GM12878 (cell line): ENCODE data around the gene UTP20. TPM values are rescaled to one million over a fixed set of nuclear protein-coding genes. Genes with fewer than 3 reads are reported as not detected.

ENCODE experiments used
- ATAC-seq: fragments of 200-7000 bp; cut with Tn5 transposase; 3 replicates; pipeline ENCODE4 v1.9.1; 2020; ENCODE audit warnings: mild to moderate bottlenecking, moderate library complexity
- BruUV-seq: library from RNA; stranded (reverse); fragments of 400-500 nt; replicated peaks from 2 replicates; lab custom pipeline; 2021; lab: Mats Ljungman, UMichigan
- CTCF ChIA-PET: fragments of 300-600 bp; sonication (Branson Sonifier 250); formaldehyde crosslinking; extraction: SDS; loops from one replicate; lab custom pipeline; 2021; ENCODE audit warnings: inconsistent platforms; lab: Yijun Ruan, JAX
- POLR2A ChIA-PET: fragments of 350-600 bp; formaldehyde crosslinking; extraction: SDS; loops from one replicate; lab custom pipeline; 2021; ENCODE audit warnings: inconsistent platforms; lab: Charles Lee
- RAD21 ChIA-PET: fragments of 300-600 bp; sonication (Branson Sonifier 250); formaldehyde crosslinking; loops from one replicate; lab custom pipeline; 2023; ENCODE audit warnings: antibody characterized with exemption; ENCODE audit not compliant: unreplicated experiment; lab: Charles Lee
- SMC1A ChIA-PET: fragments of 300-600 bp; sonication (Branson Sonifier 250); formaldehyde crosslinking; loops from one replicate; lab custom pipeline; 2023; ENCODE audit not compliant: unreplicated experiment, uncharacterized antibody; lab: Charles Lee
- DNase-seq: peaks from one replicate; pipeline ENCODE4 v3.0.0-alpha.2; 2011; ENCODE audit warnings: low read depth, low spot score
- FAIRE-seq: peaks from 3 replicates; lab custom pipeline; 2011; peaks lifted over from hg19 to GRCh38; lab: Jason Lieb, UNC
- H2AFZ ChIP-seq: 2 replicates; pipeline ENCODE4 v1.6.0; 2011; ENCODE audit warnings: low read depth, low read length, control low read depth; ENCODE audit not compliant: control insufficient read depth
- H3K27ac ChIP-seq: 2 replicates; pipeline ENCODE4 v1.5.1; 2011; ENCODE audit warnings: control low read depth; ENCODE audit not compliant: control insufficient read depth, insufficient read depth
- H3K27me3 ChIP-seq, 2 experiments: replicated peaks in 1 of 2; 2 replicates each; pipeline versions ENCODE4 v1.6.0 to v1.6.1; 2011; ENCODE audit warnings: low read length in 1 of 2; ENCODE audit not compliant: control insufficient read depth in 2 of 2, insufficient read depth in 2 of 2
- H3K36me3 ChIP-seq, 2 experiments: 2 replicates each; pipeline ENCODE4 v1.5.1; 2011; ENCODE audit warnings: low read length in 1 of 2; ENCODE audit not compliant: control insufficient read depth in 2 of 2, insufficient read depth in 2 of 2
- H3K4me1 ChIP-seq: 2 replicates; pipeline ENCODE4 v1.6.1; 2011; ENCODE audit warnings: mild to moderate bottlenecking, low read length, moderate library complexity, mixed read lengths; ENCODE audit not compliant: control insufficient read depth, insufficient read depth
- H3K4me2 ChIP-seq: 2 replicates; pipeline ENCODE4 v1.6.0; 2011; ENCODE audit warnings: control low read depth; ENCODE audit not compliant: control insufficient read depth, insufficient read depth
- H3K4me3 ChIP-seq: fragments of 200-600 bp; sonication (generic); 2 replicates; pipeline ENCODE4 v1.5.1; 2016
- H3K79me2 ChIP-seq: 2 replicates; pipeline ENCODE4 v1.6.0; 2011; ENCODE audit warnings: low read length; ENCODE audit not compliant: control insufficient read depth, insufficient read depth
- H3K9ac ChIP-seq: 2 replicates; pipeline ENCODE4 v1.8.0; 2011; ENCODE audit warnings: low read length, control low read depth, mixed read lengths; ENCODE audit not compliant: control insufficient read depth, insufficient read depth
- H3K9me3 ChIP-seq: replicated peaks from 3 replicates; pipeline ENCODE4 v1.5.1; 2011; ENCODE audit warnings: mild to moderate bottlenecking, low read length; ENCODE audit not compliant: control insufficient read depth, insufficient read depth
- H4K20me1 ChIP-seq: 2 replicates; pipeline ENCODE4 v1.6.0; 2011; ENCODE audit not compliant: control insufficient read depth, insufficient read depth
- BMI1 ChIP-seq: fragments of 450-650 bp; IDR thresholded peaks from 2 replicates; pipeline ENCODE4 v1.6.1; 2016; ENCODE audit warnings: mild to moderate bottlenecking, moderate library complexity, borderline replicate concordance
- BRCA1 ChIP-seq: IDR thresholded peaks from 2 replicates; pipeline ENCODE4 v1.6.1; 2011; ENCODE audit warnings: low read depth, low read length, improper control_type of control experiment
- FOS ChIP-seq: IDR thresholded peaks from 3 replicates; pipeline ENCODE4 v1.6.1; 2011; ENCODE audit warnings: borderline replicate concordance; ENCODE audit not compliant: insufficient read length; ENCODE audit errors: extremely low read depth
- KAT2A ChIP-seq: conservative IDR thresholded peaks from 2 replicates; pipeline ENCODE4 v1.6.1; 2011; ENCODE audit warnings: low read depth, low read length; ENCODE audit not compliant: control insufficient read depth
- KLF5 ChIP-seq: fragments of 450-650 bp; IDR thresholded peaks from 2 replicates; pipeline ENCODE4 v1.6.1; 2014; ENCODE audit warnings: mild to moderate bottlenecking; ENCODE audit not compliant: partially characterized antibody
- MTA3 ChIP-seq: IDR thresholded peaks from 2 replicates; pipeline ENCODE4 v1.6.1; 2012; ENCODE audit warnings: low read length, inconsistent platforms, borderline replicate concordance
- MXI1 ChIP-seq: fragments of 150-350 bp; IDR thresholded peaks from 2 replicates; pipeline ENCODE4 v1.6.1; 2011; ENCODE audit warnings: low read depth, mild to moderate bottlenecking, inconsistent platforms, low read length, improper control_type of control experiment
- NR2C1 ChIP-seq: fragments of 450-650 bp; IDR thresholded peaks from 2 replicates; pipeline ENCODE4 v1.6.1; 2017; ENCODE audit warnings: antibody characterized with exemption, mild to moderate bottlenecking, moderate library complexity
- NR2F1 ChIP-seq: fragments of 450-650 bp; conservative IDR thresholded peaks from 2 replicates; pipeline ENCODE4 v1.6.1; 2017; ENCODE audit warnings: mild to moderate bottlenecking
- NRF1 ChIP-seq: conservative IDR thresholded peaks from 2 replicates; pipeline ENCODE4 v1.6.1; 2011; ENCODE audit warnings: mild to moderate bottlenecking, low read depth, low read length, improper control_type of control experiment
- PBX3 ChIP-seq: IDR thresholded peaks from 2 replicates; pipeline ENCODE4 v1.6.1; 2011; ENCODE audit warnings: mild to moderate bottlenecking, low read depth, low read length, moderate library complexity; ENCODE audit not compliant: insufficient replicate concordance
- RAD21 ChIP-seq: IDR thresholded peaks from 2 replicates; pipeline ENCODE4 v1.6.1; 2011; ENCODE audit warnings: mild to moderate bottlenecking, low read depth, low read length, moderate library complexity; ENCODE audit not compliant: insufficient read depth
- RELA ChIP-seq: fragments of 450-650 bp; IDR thresholded peaks from 2 replicates; pipeline ENCODE4 v1.8.0; 2014; ENCODE audit warnings: borderline replicate concordance; ENCODE audit not compliant: partially characterized antibody
- RUNX3 ChIP-seq: IDR thresholded peaks from 2 replicates; pipeline ENCODE4 v1.6.1; 2012; ENCODE audit warnings: low read length, inconsistent platforms
- SIX5 ChIP-seq: IDR thresholded peaks from 2 replicates; pipeline ENCODE4 v1.6.1; 2011; ENCODE audit warnings: mild to moderate bottlenecking, low read depth, low read length, moderate library complexity; ENCODE audit not compliant: severe bottlenecking
- SMAD1 ChIP-seq: fragments of 450-650 bp; IDR thresholded peaks from 2 replicates; pipeline ENCODE4 v1.6.1; 2018; ENCODE audit warnings: mild to moderate bottlenecking, low read depth; ENCODE audit not compliant: partially characterized antibody
- ZSCAN29 ChIP-seq: fragments of 450-650 bp; IDR thresholded peaks from 2 replicates; pipeline ENCODE4 v1.6.1; 2017; ENCODE audit warnings: mild to moderate bottlenecking, moderate library complexity
- WGBS: methylation state at CpG from one replicate; pipeline ENCODE4 v1.1.6; 2016; ENCODE audit warnings: low lambda C conversion rate; ENCODE audit not compliant: insufficient replicate concordance, insufficient coverage; ENCODE audit errors: missing lambda C conversion rate; 5-methylcytosine and 5-hydroxymethylcytosine counted together
- in situ Hi-C: fragments of 300-500 bp; cut with MboI; formaldehyde crosslinking; loops from 9 replicates; pipeline ENCODE4 v1.14.3; 2018; ENCODE audit warnings: mixed read lengths
- intact Hi-C: fragments of 100-400 bp; cut with micrococcal nuclease; formaldehyde crosslinking; loops from one replicate; pipeline ENCODE4 v1.14.2; 2022; ENCODE audit not compliant: unreplicated experiment
- polyA plus RNA-seq, 11 experiments: library from polyadenylated mRNA; depleted of rRNA in 4 of 11; unstranded in 6 of 11; stranded (reverse) in 5 of 11; fragments of >200 nt; fragmentation: Nextera tagmentation in 4 of 11; fragmentation: Illumina TruSeq in 1 of 11; extraction: Ambion mirVana in 4 of 11; extraction: Trizol in 1 of 11; gene quantifications; 1 replicate in 1 of 11; 2 replicates in 10 of 11; pipeline versions ENCODE4 v1.2.1 to v1.2.3, GENCODE V29; 2011 to 2016; ENCODE audit warnings: inconsistent platforms in 2 of 11, missing spikeins in 2 of 11, low read depth in 1 of 11
- total RNA-seq, 4 experiments: library from RNA; depleted of rRNA in 3 of 4; stranded (reverse); fragments of >200 nt in 3 of 4; fragmentation: Illumina TruSeq in 1 of 4; extraction: Trizol in 1 of 4; gene quantifications; 2 replicates each; pipeline versions ENCODE4 v1.2.1 to v1.2.3, GENCODE V29; 2013 to 2021

The UTP20 gene
- total and polyA plus RNA-seq, 10 of the 15 experiments (the other 5 are each of a cell fraction or from before 2014, with no cell fraction given), result 3.6 to 25.6 (median 16.7) TPM

DNA sequence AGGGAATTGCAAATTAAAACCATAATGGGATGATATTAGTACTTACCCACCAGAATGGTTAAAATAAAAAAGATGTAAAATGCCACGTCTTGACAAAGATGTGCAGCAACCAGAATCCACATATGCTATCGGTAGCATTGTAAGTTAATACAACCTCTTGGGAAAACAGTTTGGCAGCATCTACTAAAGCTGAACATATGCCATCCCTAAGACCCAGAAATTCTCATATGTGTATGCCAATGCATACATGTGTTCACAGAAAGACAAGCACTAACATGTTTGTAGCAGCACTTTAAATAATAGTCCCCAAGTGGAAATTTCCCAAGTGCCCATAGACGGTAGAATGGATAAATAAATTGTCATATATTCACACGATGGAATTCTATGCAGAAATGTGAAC, 41.6 kb upstream of the UTP20 start (continued):
- no peak for TF ChIP-seq RAD21

DNA sequence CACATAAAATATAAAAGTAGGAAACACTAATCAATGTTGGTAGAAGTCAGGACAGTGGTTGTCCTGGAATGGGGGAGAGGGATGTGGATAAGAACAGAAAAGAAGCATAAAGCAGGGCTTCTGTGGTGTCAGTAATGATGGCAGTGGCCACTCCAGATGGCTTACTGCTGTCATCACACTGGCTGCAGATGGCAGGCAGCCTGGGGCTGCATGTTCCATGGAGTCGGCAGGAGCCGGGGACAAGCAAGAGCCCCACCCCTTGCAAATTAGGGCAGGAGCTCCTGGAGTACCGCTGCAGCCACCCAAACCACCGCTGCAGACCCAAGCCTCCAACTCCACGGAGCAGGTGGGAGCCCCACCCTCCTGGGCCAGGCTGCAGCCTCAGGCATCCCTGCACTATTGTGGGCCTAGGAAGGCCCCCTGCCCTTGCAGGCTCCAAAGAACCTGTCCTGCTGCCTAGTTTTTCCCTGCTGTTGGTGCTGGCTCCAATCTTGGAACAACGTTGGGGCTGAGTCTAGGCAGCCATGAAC, 41.0 kb upstream of the UTP20 start:
- intact Hi-C loops (no loop called here), in situ Hi-C loops (no loop called here)
- Histone ChIP-seq H3K9me3 (no peaks in the 10 kb centered on the region), H3K36me3 (no peaks in the 10 kb centered on the region), H2AFZ (no peak overlapping the region), H4K20me1 (no peaks in the 10 kb centered on the region), H3K79me2 (no peaks in the 10 kb centered on the region), H3K4me2 (no peak overlapping the region), H3K9ac (no peak overlapping the region), H3K27ac (no peak overlapping the region), H3K4me1 (no peaks in the 10 kb centered on the region), H3K4me3 (no peak overlapping the region), H3K27me3 (no peaks in the 10 kb centered on the region; a peak in 1 of 4 replicates)
- FAIRE-seq, result no peak
- ATAC-seq, result no peak
- DNase-seq, result no peak
- ChIA-PET POLR2A (no interaction called here), RAD21 (no interaction called here), SMC1A (no interaction called here), CTCF (no interaction called here)
- 24% methylated on average over 6 of the region's 6 CpGs for WGBS
- BruUV-seq, result no TSS peak
- no peak for TF ChIP-seq BRCA1
- no peak for TF ChIP-seq BMI1
- TF ChIP-seq SIX5, result no peak
- TF ChIP-seq RELA, result no peak
- TF ChIP-seq KLF5, result no peak
- no peak for TF ChIP-seq NRF1
- no peak for TF ChIP-seq SMAD1
- no peak for TF ChIP-seq ZSCAN29
- no peak for TF ChIP-seq PBX3
- TF ChIP-seq FOS, result no peak
- no peak for TF ChIP-seq MTA3
- no peak for TF ChIP-seq NR2F1
- TF ChIP-seq MXI1, result no peak
- no peak for TF ChIP-seq KAT2A
- no peak for TF ChIP-seq RUNX3
- TF ChIP-seq NR2C1, result no peak
